ENCODE measurements around the gene EPHB2.

DNA sequence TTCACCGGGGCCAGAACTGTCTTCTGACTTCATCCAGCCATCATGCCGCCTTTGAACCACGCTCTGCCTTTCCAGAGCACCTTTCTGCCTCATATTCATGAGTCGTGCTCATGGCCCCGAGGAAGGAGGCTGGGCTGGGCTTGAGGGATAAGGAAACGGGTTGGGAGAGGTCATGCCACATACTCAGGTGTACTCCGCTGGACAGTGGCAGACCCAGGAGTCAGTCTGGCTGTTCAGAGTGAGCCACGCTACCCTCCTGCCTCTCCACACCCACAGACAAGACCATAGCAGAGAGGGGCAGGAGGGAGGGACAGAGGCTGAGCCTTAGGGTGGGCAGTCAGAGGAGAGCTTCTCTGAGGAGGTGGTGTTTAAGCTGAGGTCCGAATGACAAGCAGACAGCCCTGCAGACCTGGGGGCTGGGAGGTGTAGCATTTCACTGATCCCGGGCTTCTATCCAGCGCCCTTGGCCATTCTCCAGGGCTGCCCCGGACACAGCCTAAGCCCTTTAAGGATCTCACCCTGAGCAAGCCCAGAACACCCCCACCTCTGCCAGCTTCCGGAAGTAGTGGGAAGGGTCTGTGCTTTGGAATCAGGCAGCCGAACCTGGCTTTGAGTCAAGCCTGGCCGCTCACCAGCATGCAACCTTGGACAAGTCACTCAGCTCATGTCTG is 159.7 kb downstream of the EPHB2 start:
- TF ChIP-seq YY1 (IDR thresholded peaks at IDR 0.05; ENCODE audit: low read depth) (no peak), FOXM1 (IDR thresholded peaks at IDR 0.05; ENCODE audit: borderline replicate concordance, low read depth) (no peak)

Measured in Ishikawa (cell line).